Neural cell (in vitro differentiated cells): Measurements from ENCODE around the gene C16orf89. TPM values are rescaled to one million over a fixed set of nuclear protein-coding genes. Genes with fewer than 3 reads are reported as not detected.

Experiments
- H2AFZ ChIP-seq: fragments of 200-600, 300-800 bp; sonication (generic), shearing (Covaris generic); 2 replicates; pipeline ENCODE4 v1.6.0; 2014; ENCODE audit warnings: low read depth, mild to moderate bottlenecking, antibody characterized with exemption, low read length, moderate library complexity
- H3F3A ChIP-seq: fragments of 200-600 bp; shearing (Covaris generic); 2 replicates; pipeline ENCODE4 v1.6.1; 2016; ENCODE audit warnings: mild to moderate bottlenecking, moderate library complexity, mixed read lengths, antibody characterized with exemption, low read length; ENCODE audit not compliant: insufficient read depth, poor library complexity, severe bottlenecking
- H3K27ac ChIP-seq: fragments of 200-600, 300-800 bp; sonication (generic), shearing (Covaris generic); 2 replicates; pipeline ENCODE4 v1.5.1; 2014; ENCODE audit warnings: mild to moderate bottlenecking, low read length, moderate library complexity
- H3K27me3 ChIP-seq: fragments of 300-800, 200-600 bp; sonication (generic), shearing (Covaris generic); 2 replicates; pipeline ENCODE4 v1.6.0; 2014; ENCODE audit warnings: mild to moderate bottlenecking, low read depth, low read length, moderate library complexity; ENCODE audit not compliant: insufficient read depth
- H3K36me3 ChIP-seq: fragments of 300-800, 200-600 bp; sonication (generic), shearing (Covaris generic); 2 replicates; pipeline ENCODE4 v1.5.1; 2014; ENCODE audit warnings: mild to moderate bottlenecking, antibody characterized with exemption, low read length, moderate library complexity; ENCODE audit not compliant: insufficient read depth
- H3K4me2 ChIP-seq: fragments of 300-800, 200-600 bp; sonication (generic), shearing (Covaris generic); 2 replicates; pipeline ENCODE4 v1.6.0; 2014; ENCODE audit warnings: mild to moderate bottlenecking, low read length
- H3K4me3 ChIP-seq: fragments of 300-800, 200-600 bp; sonication (generic), shearing (Covaris generic); 2 replicates; pipeline ENCODE4 v1.5.1; 2014; ENCODE audit warnings: mild to moderate bottlenecking, low read length, moderate library complexity
- H3K79me2 ChIP-seq: fragments of 200-600 bp; shearing (Covaris generic); replicated peaks from 2 replicates; pipeline ENCODE4 v1.6.0; 2014; ENCODE audit warnings: mild to moderate bottlenecking, low read length, moderate library complexity; ENCODE audit not compliant: insufficient read depth
- H3K9ac ChIP-seq: fragments of 300-800, 200-600 bp; sonication (generic), shearing (Covaris generic); 2 replicates; pipeline ENCODE4 v1.6.1; 2016; ENCODE audit warnings: mild to moderate bottlenecking, low read length, mixed read lengths
- H3K9me2 ChIP-seq: fragments of 200-600 bp; shearing (Covaris generic); 2 replicates; pipeline ENCODE4 v1.6.1; 2016; ENCODE audit warnings: mild to moderate bottlenecking, low read length, mixed read lengths; ENCODE audit not compliant: insufficient read depth
- H3K9me3 ChIP-seq: fragments of 200-600, 300-800 bp; sonication (generic), shearing (Covaris generic); 2 replicates; pipeline ENCODE4 v1.6.1; 2016; ENCODE audit warnings: mild to moderate bottlenecking, mixed run types, low read length, moderate library complexity, mixed read lengths
- H4K20me1 ChIP-seq: fragments of 200-600 bp; shearing (Covaris generic); 2 replicates; pipeline ENCODE4 v1.6.1; 2016; ENCODE audit warnings: mild to moderate bottlenecking, mixed run types; ENCODE audit not compliant: insufficient read depth
- CTCF ChIP-seq: fragments of 450-650 bp; IDR thresholded peaks from 2 replicates; pipeline ENCODE4 v1.5.1; 2014; ENCODE audit warnings: antibody characterized with exemption, mild to moderate bottlenecking, moderate library complexity; ENCODE audit not compliant: poor library complexity, severe bottlenecking
- EP300 ChIP-seq: fragments of 450-650 bp; conservative IDR thresholded peaks from 2 replicates; pipeline ENCODE4 v1.6.1; 2014; ENCODE audit warnings: antibody characterized with exemption, mild to moderate bottlenecking, moderate library complexity; ENCODE audit not compliant: poor library complexity, severe bottlenecking
- EZH2 ChIP-seq: fragments of 200-600, 300-800 bp; shearing (Covaris generic), sonication (generic); IDR thresholded peaks from 2 replicates; pipeline ENCODE4 v1.6.1; 2014; ENCODE audit warnings: antibody characterized with exemption, low read length, borderline replicate concordance, mild to moderate bottlenecking; ENCODE audit not compliant: insufficient read depth, poor library complexity, severe bottlenecking
- MXI1 ChIP-seq: fragments of 450-650 bp; conservative IDR thresholded peaks from 2 replicates; pipeline ENCODE4 v1.6.1; 2014; ENCODE audit warnings: antibody characterized with exemption, mild to moderate bottlenecking; ENCODE audit not compliant: poor library complexity, severe bottlenecking
- POLR2AphosphoS5 ChIP-seq: IDR thresholded peaks from 2 replicates; pipeline ENCODE4 v1.6.1; 2012
- RAD21 ChIP-seq: fragments of 450-650 bp; conservative IDR thresholded peaks from 2 replicates; pipeline ENCODE4 v1.6.1; 2014; ENCODE audit warnings: antibody characterized with exemption, mild to moderate bottlenecking, moderate library complexity
- REST ChIP-seq: IDR thresholded peaks from 2 replicates; pipeline ENCODE4 v1.6.1; 2012; ENCODE audit warnings: borderline replicate concordance
- SMC3 ChIP-seq: fragments of 450-650 bp; conservative IDR thresholded peaks from 2 replicates; pipeline ENCODE4 v1.6.1; 2014; ENCODE audit warnings: antibody characterized with exemption, mild to moderate bottlenecking, moderate library complexity; ENCODE audit not compliant: poor library complexity
- TAF1 ChIP-seq: IDR thresholded peaks from 2 replicates; pipeline ENCODE4 v1.6.1; 2012; ENCODE audit warnings: low read depth
- polyA plus RNA-seq: library from polyadenylated mRNA; depleted of rRNA; stranded (reverse); fragments of >200 nt; gene quantifications from 2 replicates; pipeline ENCODE4 v1.2.3, GENCODE V29; 2014

The C16orf89 gene
- polyA plus RNA-seq, 1 donor from 2014 or later = not detected

- no peaks in the 10 kb centered on the region for H3F3A ChIP-seq
- no peaks in the 10 kb centered on the region for H3K9me2 ChIP-seq
- H3K27me3 ChIP-seq = no peaks in the 10 kb centered on the region
- H3K36me3 ChIP-seq = no peaks in the 10 kb centered on the region
- no peak overlapping the region for H3K4me3 ChIP-seq
- no peak overlapping the region for H3K27ac ChIP-seq
- no peaks in the 10 kb centered on the region for H4K20me1 ChIP-seq
- no peak overlapping the region for H3K4me2 ChIP-seq
- no peaks in the 10 kb centered on the region for H3K79me2 ChIP-seq
- H3K9ac ChIP-seq = no peak overlapping the region
- H2AFZ ChIP-seq = no peak overlapping the region
- TF ChIP-seq CTCF (no peak), SMC3 (no peak), POLR2AphosphoS5 (no peak), REST (no peak), EP300 (no peak), TAF1 (no peak), EZH2 (no peak), RAD21 (no peak), MXI1 (no peak)
- no peaks in the 10 kb centered on the region for H3K9me3 ChIP-seq
Observed at GRCh38 chr16:4994719-4995434, 70.9 kb downstream of the C16orf89 start.

Other genes starting within 250 kb of the C16orf89 start
- 78.6 and 87.6 TPM in 2 replicates for gene GLYR1, start 218.7 kb downstream of the C16orf89 start, polyA plus RNA-seq
- 17.1 and 18.5 TPM in 2 replicates for gene UBN1, start 218.5 kb downstream of the C16orf89 start, polyA plus RNA-seq
- 0.66 and 0.81 TPM in 2 replicates for gene PPL, start 128.8 kb downstream of the C16orf89 start, polyA plus RNA-seq
- 0.43 and 0.50 TPM in 2 replicates for gene SEC14L5, start 107.6 kb downstream of the C16orf89 start, polyA plus RNA-seq
- gene NAGPA, start 32.0 kb downstream of the C16orf89 start, polyA plus RNA-seq = 33.1 and 36.6 TPM in 2 replicates
- gene ALG1, start 5.9 kb upstream of the C16orf89 start, polyA plus RNA-seq = 13.9 and 18.1 TPM in 2 replicates
- 4.6 and 6.3 TPM in 2 replicates for gene EEF2KMT, start 31.8 kb upstream of the C16orf89 start, polyA plus RNA-seq